ENCODE data around the gene LOXL4. TPM values are rescaled to one million over a fixed set of nuclear protein-coding genes. Genes with fewer than 3 reads are reported as not detected.

The LOXL4 gene
- total RNA-seq, 4 donors from 2014 or later, result 8.1 to 16.9 (median 15.1) TPM

DNA sequence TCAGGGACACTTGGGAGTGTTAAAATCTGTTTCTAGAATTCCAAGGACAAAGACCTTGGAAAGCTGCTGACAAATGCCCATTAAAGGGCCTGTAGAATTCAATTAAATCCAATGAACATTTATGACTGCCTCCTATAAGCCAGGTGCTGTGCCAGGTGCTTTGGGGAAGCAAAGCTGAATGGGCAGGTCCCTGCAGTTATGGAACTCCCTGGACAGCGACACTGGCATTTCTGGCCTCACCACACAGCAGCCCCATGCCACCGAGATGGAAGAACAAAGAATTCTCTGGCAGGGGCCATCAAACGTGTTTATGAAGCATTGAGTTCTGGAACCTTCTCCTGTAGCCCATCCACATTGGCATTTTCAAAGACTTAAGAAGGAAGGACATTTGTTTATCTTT is 45.6 kb upstream of the LOXL4 start:
- Histone ChIP-seq H3K27ac (no peak overlapping the region), H3K27me3 (no peaks in the 10 kb centered on the region), H3K9me3 (no peaks in the 10 kb centered on the region), H3K4me3 (no peak overlapping the region), H3K4me1 (no peaks in the 10 kb centered on the region), H3K36me3 (no peaks in the 10 kb centered on the region)
- intact Hi-C loops (cut with DNase I; ENCODE audit: low total_unique reads), result loop anchor here (10.0 kb wide), 1 partner anchor 149 kb away; no protein-coding TSS in a partner anchor
- no peak for DNase-seq
- TF ChIP-seq, protein P1, sequence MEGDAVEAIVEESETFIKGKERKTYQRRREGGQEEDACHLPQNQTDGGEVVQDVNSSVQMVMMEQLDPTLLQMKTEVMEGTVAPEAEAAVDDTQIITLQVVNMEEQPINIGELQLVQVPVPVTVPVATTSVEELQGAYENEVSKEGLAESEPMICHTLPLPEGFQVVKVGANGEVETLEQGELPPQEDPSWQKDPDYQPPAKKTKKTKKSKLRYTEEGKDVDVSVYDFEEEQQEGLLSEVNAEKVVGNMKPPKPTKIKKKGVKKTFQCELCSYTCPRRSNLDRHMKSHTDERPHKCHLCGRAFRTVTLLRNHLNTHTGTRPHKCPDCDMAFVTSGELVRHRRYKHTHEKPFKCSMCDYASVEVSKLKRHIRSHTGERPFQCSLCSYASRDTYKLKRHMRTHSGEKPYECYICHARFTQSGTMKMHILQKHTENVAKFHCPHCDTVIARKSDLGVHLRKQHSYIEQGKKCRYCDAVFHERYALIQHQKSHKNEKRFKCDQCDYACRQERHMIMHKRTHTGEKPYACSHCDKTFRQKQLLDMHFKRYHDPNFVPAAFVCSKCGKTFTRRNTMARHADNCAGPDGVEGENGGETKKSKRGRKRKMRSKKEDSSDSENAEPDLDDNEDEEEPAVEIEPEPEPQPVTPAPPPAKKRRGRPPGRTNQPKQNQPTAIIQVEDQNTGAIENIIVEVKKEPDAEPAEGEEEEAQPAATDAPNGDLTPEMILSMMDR (IDR thresholded peaks at IDR 0.05), result no peak
- no peak for TF ChIP-seq POLR2A (IDR thresholded peaks at IDR 0.05)

DNA sequence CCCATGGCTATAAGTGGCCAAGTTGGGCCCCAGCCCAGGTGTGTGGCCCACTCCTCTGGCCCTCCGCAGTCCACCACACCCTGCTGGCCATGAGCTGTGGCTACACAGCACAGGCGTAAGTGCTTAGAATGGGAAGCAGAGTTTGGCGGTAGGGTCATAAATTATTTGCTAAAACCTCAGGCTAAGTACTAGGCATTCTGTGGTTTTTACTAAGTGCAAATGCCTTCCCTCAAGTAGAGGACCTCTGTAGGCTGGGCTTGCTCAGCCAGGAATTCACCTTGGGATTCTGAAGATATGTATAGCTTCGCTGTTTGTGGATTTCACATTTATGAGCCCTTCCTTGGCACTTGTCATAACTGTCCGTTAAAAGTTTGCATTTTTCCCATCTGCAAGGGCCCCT is 44.8 kb upstream of the LOXL4 start:
- Histone ChIP-seq H3K27ac (no peak overlapping the region), H3K4me1 (no peaks in the 10 kb centered on the region), H3K36me3 (no peaks in the 10 kb centered on the region), H3K9me3 (no peaks in the 10 kb centered on the region), H3K4me3 (no peak overlapping the region), H3K27me3 (no peaks in the 10 kb centered on the region)
- no peak for DNase-seq
- TF ChIP-seq POLR2A (IDR thresholded peaks at IDR 0.05), result no peak
- TF ChIP-seq, protein P1 (IDR thresholded peaks at IDR 0.05), result no peak
- intact Hi-C loops (cut with DNase I; ENCODE audit: low total_unique reads), result loop anchor here (10.0 kb wide), 1 partner anchor 148 kb away; no protein-coding TSS in a partner anchor

DNA sequence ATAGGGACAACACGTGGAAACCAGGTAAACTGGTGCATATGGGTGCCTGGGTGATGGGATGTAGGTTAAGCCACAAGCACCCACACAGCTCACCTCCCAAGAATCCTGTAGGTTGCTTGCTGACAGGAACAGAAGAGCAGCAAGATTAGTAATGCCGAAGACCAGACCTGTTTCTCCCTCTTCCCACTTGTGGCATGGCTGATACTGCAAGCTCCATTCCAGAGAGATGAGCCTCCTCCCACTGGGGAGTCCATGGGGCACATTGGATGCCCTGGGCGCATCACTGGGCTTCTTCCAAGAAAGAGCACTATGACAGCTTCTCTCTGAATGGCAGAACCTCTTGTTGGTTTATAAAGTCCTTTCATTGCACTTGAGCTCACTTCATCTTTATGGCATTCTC is 44.4 kb upstream of the LOXL4 start:
- H3K9me3 ChIP-seq, result no peaks in the 10 kb centered on the region
- no peak overlapping the region for H3K4me3 ChIP-seq
- no peaks in the 10 kb centered on the region for H3K36me3 ChIP-seq
- H3K27ac ChIP-seq, result no peak overlapping the region
- no peak for DNase-seq
- intact Hi-C loops (cut with DNase I; ENCODE audit: low total_unique reads), result loop anchor here (10.0 kb wide), 1 partner anchor 148 kb away; no protein-coding TSS in a partner anchor
- TF ChIP-seq, protein P1 (IDR thresholded peaks at IDR 0.05), result no peak
- no peak for TF ChIP-seq POLR2A (IDR thresholded peaks at IDR 0.05)
- no peaks in the 10 kb centered on the region for H3K4me1 ChIP-seq
- no peaks in the 10 kb centered on the region for H3K27me3 ChIP-seq

DNA sequence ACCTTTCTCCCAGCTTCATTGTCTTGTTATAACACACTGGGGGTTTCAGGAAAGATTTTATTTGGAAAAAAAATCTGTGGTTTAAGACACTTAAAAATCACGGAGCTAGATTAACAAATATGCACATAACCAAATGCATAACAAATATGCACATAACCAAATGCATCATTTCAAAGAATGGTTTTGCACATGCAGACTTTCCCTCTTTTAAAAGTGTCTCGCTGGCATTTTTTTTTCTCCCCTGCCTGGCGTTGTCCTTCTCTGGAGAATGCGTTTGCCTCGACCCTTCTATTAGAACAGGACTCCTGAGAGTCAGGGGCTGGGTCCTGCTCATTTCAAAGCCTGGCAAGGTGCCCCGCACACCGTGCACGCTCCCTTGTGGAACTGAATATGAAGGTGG is 42.7 kb upstream of the LOXL4 start:
- TF ChIP-seq POLR2A (IDR thresholded peaks at IDR 0.05), result no peak
- TF ChIP-seq, protein P1 (IDR thresholded peaks at IDR 0.05), result no peak
- no peaks in the 10 kb centered on the region for H3K36me3 ChIP-seq
- no peaks in the 10 kb centered on the region for H3K4me1 ChIP-seq
- H3K9me3 ChIP-seq, result no peaks in the 10 kb centered on the region
- no peak overlapping the region for H3K4me3 ChIP-seq
- no peak for DNase-seq
- intact Hi-C loops (cut with DNase I; ENCODE audit: low total_unique reads), result loop anchor here (10.0 kb wide), 1 partner anchor 146 kb away; no protein-coding TSS in a partner anchor
- H3K27me3 ChIP-seq, result no peaks in the 10 kb centered on the region
- H3K27ac ChIP-seq, result no peak overlapping the region

DNA sequence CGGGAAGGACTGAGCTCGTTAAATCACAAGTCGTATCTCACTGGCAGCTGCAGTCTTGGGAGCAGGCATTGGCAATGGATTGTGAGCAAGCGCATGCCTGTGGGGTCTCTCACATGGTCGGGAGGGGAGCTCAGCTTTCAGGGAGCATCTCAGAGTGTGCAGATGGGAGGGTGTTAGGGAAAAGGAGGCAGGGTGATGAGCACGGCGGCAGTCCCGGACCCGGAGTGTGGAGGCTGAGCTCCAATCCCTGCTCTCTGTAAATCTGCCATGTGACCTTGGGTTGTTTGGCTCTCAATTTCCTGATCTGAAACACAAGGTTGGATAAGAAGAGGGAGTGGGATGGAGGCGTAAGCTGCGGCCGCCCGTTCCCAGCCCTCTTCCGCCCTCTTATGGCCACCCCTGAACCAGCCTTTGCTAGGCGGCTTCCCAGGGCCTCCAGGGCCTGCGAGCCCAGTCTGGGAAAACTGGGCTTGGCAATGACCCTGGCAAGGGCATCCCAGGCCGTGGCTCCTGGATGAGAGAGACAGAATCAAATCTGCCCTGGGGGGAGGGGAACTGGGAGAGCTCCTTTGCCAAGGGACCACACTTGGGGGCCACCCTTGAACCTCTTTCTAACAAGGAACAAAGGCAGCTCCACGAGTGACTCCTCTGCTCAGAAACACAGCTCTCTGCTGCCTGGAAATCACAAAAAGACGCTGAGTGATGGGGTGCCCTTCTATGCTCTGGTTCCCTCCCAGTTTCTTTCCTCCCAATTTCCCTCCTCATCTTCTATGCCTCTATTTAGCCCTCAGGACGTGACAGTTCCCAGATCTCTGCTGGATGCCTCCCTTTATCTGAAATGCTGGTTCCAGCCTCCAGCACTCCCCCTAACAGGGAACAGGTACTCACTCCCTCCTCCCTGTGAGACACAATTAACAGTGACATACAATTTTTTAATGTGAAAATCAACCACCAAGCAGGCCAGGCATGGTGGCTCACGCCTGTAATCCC is 41.7 kb upstream of the LOXL4 start:
- intact Hi-C loops (cut with DNase I; ENCODE audit: low total_unique reads), result loop anchor here (10.0 kb wide), 1 partner anchor 145 kb away; no protein-coding TSS in a partner anchor
- H3K4me1 ChIP-seq, result no peaks in the 10 kb centered on the region
- no peaks in the 10 kb centered on the region for H3K36me3 ChIP-seq
- no peak overlapping the region for H3K4me3 ChIP-seq
- no peaks in the 10 kb centered on the region for H3K9me3 ChIP-seq
- DNase-seq, result peak; percentile 76 to 84
- H3K27me3 ChIP-seq, result no peaks in the 10 kb centered on the region
- peak overlapping the region in 1 of 2 donors; percentile 34 for H3K27ac ChIP-seq
- TF ChIP-seq, protein P1 (IDR thresholded peaks at IDR 0.05), result peak; percentile 79 to 92 (median 86)
- TF ChIP-seq POLR2A (IDR thresholded peaks at IDR 0.05), result no peak

All from uterus (tissue), 4 donors.